GM19099 (cell line): ENCODE results near the gene SLC2A2.

ENCODE experiments used
- POLR2A ChIP-seq: IDR thresholded peaks from 3 replicates; pipeline ENCODE4 v1.6.1; 2011; ENCODE audit warnings: low read depth; ENCODE audit not compliant: insufficient read length; ENCODE audit errors: extremely low read depth

The SLC2A2 gene

DNA sequence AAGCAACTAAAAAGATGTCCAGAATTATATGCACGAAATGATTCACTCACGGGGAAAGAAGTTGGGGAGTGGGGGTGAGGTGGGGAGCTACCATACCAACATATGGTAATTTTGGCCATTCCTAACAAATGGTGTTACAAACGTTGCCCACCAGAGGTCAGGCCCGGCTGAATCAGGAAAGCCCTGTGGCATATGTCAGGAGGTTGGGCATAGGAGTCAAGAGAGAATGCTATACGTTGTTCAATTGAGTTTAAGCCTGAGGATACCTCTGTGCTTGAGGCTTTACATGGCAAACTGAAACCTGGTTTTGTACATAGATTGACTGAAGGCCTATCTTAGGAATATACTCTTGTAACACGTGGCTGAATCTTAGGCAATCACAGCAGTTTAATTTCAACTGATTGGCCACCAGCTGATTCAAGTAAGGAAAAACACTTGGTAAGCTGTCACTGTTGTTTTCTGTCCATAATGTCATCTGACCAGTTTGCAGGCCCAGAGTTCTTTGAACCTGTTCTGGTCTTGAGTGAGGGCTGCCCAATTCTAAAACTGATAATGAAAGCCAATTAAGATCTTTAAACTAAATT is 23.4 kb upstream of the SLC2A2 start:
- no peak for TF ChIP-seq POLR2A

DNA sequence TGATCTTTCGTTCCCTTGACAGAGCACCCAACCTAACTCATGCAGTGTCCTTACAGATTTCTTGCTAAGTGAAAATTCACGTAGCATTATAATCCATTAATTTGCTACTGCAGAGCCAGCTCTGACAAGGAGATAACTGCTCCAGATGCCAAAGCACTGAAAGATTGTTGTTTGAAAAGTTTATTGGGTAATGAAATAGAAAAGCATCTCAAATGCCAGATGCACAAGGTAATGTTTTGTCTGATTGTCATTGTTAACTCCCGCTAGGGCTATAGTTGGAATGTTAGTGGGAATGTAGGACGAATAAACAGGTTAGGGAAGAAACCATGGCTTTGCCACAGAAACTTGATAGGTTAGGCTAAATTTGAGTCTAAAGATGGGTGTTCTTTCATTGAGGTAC is 20.2 kb upstream of the SLC2A2 start:
- no peak for TF ChIP-seq POLR2A

DNA sequence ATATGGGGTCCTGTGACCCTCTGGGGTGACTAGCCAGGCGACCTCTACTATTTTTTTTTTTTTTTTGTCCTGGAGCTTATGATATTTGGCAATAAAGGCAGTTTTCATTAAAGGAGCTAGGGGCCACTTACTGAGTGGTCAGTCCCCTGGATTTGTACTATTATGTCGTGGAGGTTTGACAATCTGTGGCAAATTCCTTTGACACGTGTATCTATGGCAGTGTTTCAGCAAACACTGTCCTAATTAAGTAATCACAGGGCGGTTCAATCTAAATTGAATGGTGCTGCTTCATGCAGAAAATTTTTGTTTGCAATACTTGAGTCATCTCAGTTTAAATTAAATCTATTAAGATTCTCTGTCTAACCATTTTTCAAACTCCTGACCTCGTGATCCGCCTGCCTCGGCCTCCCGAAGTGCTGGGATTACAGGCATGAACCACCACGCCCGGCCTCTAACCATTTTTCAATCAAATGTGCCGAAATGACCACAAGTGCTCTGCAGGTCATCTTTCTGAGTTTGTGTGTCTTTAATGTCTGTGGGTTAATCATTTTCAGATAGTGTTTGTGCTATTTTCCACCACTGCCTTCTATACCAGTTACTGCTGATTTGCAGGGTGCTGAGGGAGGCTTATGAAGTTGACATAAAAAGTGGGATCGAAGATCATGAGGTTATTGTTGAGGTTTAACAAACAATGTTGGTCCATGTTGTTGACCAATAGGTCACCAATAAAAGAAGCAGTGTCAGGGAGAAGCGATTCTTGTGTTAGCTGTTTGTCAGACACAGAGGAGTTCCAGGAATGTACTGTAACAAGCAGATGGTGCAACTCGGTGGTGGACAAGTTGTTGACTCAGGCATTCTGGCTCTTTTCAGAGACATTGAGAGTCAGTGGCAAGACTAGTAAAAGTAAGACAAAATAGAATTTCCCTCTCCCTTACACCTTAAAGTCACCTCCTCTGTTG is 18.6 kb upstream of the SLC2A2 start:
- no peak for TF ChIP-seq POLR2A

DNA sequence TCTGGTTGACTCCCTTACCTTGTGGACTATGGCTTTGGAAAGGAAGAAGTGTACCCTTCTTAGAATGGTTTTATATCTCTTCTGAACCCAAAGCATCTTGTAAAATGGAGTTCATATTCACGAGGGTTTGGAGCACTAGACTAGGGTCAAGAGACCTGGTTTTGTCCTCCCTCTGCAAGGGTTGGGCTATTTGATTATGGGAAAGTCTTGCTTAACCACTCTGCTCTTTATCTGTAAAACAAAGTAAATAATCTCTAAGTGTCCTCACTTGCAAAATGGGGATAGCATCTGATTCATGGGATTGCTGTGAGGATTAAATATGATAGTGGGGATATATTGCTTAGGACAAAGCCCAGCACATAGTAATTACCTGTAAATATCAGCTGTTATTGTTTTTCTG is 17.9 kb upstream of the SLC2A2 start:
- TF ChIP-seq POLR2A = no peak

DNA sequence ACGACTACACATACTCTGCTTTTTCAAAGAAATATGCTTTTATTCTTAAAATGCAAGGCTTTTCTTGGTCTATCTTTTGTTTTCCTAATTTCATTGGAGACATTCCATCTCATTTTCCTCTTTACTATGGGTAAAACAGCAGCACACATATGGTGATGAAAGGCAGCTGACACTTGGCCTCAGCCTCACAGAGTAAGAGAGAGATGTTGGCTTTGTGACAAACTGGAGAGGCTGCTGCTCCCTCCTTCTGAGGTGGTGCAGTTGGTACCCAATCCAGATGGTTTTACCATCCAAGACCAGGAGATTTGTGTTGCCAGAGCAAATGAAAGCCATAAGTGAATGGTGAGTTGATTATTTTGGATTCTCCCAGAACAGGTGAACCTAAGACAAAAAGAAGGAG is 13.2 kb upstream of the SLC2A2 start:
- TF ChIP-seq POLR2A = no peak

DNA sequence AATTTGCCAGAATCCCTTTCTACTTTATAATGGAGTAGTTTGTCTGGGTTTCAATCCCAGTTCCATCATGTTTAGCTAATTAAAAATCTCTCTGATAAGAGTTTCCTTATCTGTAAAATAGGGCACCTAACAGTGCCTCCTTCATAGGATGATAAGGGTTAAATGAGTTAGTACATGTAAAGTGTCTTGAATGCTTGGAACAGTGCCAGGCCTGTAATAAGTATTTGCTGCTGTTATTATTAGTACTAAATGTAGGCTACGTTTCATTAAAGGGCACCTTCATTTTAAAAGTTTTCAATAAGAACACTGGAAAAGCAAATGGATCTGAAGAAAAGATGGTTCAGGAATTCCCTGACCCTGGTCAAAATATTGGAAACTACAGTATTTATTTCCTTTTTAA is 11.8 kb upstream of the SLC2A2 start:
- no peak for TF ChIP-seq POLR2A

DNA sequence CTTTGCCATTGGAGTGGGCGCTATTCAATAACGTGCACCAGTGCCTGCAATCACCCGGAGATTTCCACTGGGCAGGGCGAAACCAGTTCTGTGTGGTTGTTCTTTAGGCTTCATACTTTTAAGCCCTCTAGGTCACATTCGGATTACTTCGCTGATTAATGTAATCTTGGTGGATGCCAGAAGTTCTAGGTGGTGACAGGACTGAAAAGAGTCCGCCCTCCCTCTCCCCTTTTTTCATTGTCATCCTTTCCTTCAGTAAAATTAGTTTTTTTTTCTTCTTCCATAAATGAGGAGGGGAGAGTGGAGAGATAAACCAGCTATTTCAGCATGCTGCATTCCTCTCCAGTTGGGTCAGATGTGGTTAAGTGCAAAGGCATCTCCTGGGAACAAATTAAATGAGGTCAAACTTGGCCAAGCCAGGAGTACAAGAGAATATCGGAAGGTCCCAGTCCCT is 2.3 kb upstream of the SLC2A2 start:
- no peak for TF ChIP-seq POLR2A

DNA sequence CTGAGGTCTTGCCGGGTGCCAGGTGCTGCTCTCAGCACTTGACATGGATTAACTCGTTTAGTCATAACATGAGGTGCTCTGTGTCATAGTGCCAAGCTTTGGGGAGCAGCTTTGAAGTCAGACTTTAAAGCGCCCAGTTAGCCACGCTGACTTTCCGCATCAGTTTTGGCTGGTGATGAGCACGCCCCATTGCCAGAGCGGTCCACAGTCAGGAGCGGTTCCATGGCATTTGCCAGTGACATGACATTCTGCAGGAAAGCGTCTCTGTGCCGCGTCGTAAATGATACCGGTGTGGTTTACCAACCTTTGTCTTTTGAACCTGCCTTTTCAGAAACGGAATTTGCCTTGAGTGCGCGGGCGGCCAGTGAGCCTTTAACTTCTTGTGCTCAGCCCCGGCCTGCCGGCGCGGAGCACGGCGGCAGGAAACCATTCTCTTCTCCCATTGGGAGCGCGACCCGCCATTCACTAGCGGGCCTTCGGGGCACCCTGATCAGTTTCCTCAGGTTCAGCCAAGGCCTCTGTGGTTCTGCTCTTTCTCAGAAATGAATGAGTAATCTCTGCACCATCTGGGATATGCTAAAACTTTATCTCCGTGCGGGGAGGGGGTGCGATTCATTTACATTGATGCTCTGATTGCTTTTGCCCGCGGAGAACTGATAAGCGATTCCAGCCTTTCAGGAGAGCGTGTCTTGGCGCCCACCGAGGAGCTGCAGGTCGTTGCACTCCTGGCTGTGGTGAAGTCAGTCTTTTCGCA is 1.7 kb upstream of the SLC2A2 start:
- TF ChIP-seq POLR2A = no peak

DNA sequence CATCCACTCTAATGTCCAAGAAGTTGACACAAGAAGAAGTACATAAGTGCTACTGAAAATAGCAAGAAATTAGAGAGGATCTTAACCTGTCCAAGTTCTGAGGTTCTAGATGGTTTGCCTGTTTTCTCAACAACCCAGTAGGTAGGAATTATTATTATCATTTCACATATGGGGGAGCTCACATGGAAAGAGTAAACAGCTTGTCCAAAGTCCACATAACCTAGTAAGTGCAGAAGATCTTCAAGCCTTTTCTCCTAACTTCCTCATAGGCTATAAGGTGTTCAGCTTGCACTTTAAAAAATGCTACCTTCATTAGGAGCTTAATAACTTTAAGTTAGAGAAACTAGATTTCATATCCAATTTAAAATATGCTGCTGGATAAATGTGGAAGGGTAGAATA is 3.0 kb downstream of the SLC2A2 start:
- TF ChIP-seq POLR2A = no peak

DNA sequence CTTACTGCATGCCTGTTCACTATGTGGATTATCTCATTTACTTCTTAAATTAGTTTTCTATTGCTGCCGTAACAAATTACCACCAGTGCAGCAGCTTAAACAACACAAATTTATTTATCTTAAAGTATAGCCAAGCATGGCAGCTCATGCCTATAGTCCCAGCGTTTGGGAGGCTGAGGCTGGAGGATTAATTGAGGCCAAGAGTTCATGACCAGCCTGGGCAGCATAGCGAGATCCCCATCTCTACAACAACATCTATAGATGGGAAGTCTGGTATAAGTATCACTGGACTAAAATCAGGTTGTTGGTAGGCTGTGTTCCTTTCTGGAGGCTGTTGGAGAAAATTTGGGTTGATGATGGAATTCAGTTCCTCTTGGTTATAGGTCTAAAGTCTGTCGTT is 5.1 kb downstream of the SLC2A2 start:
- no peak for TF ChIP-seq POLR2A

DNA sequence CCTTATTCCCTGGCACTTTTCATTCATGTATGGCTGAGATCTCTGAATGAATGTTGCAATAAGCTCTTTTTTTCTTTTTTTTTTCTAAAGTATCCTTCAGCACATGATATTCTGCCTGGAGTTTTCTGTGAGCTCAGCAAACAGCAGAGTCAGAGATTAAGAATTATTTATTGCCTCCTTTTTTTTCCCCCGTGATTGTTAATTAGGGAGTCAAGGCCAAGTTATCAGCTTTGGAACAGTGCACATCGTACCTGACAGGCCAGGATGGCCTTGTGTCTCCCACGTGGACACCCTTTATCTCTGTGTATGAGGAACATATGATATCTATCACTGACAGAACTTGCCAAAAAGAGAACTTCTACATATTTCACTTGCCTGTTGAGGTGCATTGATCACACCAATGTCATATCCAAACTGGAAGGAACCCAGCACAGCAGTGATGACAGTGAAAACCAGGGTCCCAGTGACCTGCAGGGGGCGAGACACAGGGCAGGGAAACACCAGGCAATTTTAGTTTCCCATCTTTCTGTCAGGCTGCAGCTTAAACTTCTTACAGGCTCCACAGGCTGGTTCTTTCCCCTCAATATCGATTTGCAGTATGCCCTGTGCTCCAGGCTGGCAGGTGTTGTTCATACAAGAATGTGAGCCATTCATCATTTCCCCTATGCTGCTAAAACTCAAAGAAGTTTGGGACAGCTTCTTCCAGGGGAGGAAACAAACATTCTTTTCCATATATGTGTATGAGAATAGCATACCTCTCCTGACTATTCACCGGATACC is 8.2 kb downstream of the SLC2A2 start:
- no peak for TF ChIP-seq POLR2A

DNA sequence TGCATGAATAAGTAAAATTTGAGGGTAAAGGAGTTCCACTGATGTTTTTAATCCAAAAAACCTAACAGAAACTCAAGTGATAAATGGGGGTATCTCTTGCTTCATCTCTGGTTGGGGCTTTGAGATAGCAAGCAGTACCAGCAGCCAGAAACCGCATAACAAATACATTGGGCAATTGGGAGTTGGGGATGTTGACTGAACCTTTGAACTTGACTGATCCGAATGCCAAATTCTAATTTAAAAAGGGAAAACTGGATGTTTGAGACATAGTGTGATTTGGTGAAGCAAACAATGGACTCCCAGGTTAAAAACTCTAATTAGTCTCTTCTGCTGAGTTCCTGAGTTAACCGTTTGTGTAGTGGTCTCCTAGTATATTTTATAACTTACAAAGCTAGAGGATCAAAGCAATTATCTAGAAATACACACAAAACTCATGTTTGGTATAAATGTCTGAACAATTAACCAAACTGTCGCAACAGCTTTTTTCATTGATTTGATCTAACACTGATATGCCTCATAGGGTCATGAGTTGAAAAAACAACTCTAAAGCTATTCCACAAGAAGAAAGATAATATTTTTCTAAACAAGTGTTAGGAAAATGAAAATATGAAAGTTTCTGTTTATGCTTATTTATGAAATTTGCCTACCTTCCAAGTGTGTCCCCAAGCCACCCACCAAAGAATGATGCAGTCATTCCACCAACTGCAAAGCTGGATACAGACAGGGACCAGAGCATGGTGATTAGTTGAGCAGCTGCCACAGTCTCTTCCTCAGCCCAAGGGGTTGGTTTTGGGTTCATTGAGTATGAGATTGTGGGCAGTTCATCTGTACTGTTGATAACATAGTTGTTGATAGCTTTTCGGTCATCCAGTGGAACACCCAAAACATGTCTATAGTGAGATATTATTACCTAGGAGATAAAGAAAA is 12.4 kb downstream of the SLC2A2 start:
- TF ChIP-seq POLR2A = no peak

DNA sequence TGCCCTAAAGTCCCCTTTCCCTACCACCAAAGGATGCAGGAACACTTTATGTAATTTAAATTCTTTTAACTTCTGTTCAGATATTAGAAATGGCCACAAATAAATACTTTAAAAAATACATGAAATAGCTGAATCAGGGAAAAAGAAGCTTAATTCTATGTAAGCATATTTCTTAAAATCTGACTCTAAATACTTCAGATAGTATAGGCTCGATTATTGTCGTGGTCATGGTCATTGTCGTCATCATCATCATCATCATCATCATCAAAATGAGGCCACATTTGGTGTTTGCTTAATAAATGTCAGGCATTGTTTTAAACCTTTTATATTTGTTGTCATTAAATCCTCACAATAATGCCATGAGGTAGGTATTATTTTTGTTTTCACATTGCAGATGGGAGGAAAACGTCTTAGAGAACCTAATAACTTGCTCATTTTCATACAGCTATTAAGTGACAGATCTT is 14.6 kb downstream of the SLC2A2 start:
- no peak for TF ChIP-seq POLR2A
